GM08714 (cell line): ENCODE measurements around the gene KCNN1.

Experiments used
- H3K4me3 ChIP-seq: fragments of 200-500 bp; sonication (Bioruptor generic); 2 replicates; pipeline ENCODE4 v1.5.1; 2014; ENCODE audit warnings: mild to moderate bottlenecking, low read length, inconsistent platforms
- ZNF274 ChIP-seq: IDR thresholded peaks from 2 replicates; pipeline ENCODE4 v1.6.1; 2012; ENCODE audit warnings: mild to moderate bottlenecking, low read depth, low read length

KCNN1 gene

GRCh38 chr19:18043676-18044075 is 76.8 kb downstream of the KCNN1 start:
- no peak for TF ChIP-seq ZNF274
- no peak overlapping the region for H3K4me3 ChIP-seq

- H3K4me3 ChIP-seq: no peak overlapping the region; the same call in 1 of the 2 replicates
- no peak for TF ChIP-seq ZNF274
Measured at GRCh38 chr19:18044825-18045304, 78.0 kb downstream of the KCNN1 start.

GRCh38 chr19:18045307-18046050 is 78.6 kb downstream of the KCNN1 start:
- TF ChIP-seq ZNF274: no peak
- no peak overlapping the region for H3K4me3 ChIP-seq

- no peak overlapping the region for H3K4me3 ChIP-seq
- TF ChIP-seq ZNF274: no peak
Measured at GRCh38 chr19:18046059-18046718, 79.3 kb downstream of the KCNN1 start.

GRCh38 chr19:18049385-18049784 is 82.5 kb downstream of the KCNN1 start:
- H3K4me3 ChIP-seq: no peak overlapping the region
- TF ChIP-seq ZNF274: no peak
